PC-3 (cell line): ENCODE data around the gene CGRRF1.

Experiments
- EZH2 ChIP-seq: fragments of 300-600 bp; sonication (generic); IDR thresholded peaks from one replicate; pipeline ENCODE4 v1.6.1; 2017; ENCODE audit warnings: antibody characterized with exemption, mild to moderate bottlenecking, low read length; ENCODE audit not compliant: unreplicated experiment
- TF ChIP-seq, protein P1 (sequence below): fragments of 300-600 bp; sonication (generic); conservative IDR thresholded peaks from 2 replicates; pipeline ENCODE4 v1.5.1; 2017; ENCODE audit warnings: antibody characterized with exemption, low read depth, mild to moderate bottlenecking, low read length

DNA sequence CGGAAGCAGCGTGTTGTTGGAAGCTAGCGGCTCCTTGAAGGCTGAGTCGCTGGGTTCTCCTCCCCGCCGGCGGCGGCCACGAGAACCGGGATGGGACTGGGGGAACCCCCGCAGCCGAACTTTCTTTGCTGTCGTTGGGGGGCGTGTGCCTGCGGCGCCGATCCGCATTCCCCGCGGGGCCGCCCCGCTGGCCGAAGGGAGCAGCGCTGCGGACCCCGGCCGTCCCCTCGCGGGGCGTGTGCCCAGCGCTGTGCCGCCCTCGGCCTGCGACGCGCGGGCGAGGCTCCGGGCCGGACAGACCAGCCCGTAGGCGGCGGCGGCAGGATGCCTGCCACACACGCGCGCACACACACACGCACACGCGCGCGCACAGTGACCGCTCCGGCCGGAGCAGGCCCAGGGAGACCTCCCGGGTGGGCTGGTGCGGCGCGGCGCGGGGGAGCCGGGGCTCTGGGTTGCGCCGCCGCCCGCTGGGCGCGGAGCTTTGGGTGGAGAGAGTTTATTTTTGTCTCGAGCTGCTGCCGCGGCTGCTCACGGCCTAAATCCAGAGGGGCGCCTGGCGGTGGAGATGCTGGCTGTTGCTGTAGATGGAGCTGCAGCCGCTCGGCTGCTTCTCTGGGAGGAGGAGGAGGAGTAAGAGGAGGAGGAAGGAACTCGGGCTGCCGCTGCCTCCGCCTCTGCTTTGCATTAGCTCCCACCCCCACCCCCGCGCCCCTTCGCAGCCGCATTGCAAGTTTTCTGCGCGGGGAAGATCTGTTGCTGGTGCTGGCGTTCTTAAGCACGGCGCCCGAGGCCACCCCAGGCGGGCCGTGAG, 56.9 kb downstream of the CGRRF1 start, which contains the start of gene SAMD4A:
- TF ChIP-seq EZH2 = no peak
- TF ChIP-seq, protein P1, sequence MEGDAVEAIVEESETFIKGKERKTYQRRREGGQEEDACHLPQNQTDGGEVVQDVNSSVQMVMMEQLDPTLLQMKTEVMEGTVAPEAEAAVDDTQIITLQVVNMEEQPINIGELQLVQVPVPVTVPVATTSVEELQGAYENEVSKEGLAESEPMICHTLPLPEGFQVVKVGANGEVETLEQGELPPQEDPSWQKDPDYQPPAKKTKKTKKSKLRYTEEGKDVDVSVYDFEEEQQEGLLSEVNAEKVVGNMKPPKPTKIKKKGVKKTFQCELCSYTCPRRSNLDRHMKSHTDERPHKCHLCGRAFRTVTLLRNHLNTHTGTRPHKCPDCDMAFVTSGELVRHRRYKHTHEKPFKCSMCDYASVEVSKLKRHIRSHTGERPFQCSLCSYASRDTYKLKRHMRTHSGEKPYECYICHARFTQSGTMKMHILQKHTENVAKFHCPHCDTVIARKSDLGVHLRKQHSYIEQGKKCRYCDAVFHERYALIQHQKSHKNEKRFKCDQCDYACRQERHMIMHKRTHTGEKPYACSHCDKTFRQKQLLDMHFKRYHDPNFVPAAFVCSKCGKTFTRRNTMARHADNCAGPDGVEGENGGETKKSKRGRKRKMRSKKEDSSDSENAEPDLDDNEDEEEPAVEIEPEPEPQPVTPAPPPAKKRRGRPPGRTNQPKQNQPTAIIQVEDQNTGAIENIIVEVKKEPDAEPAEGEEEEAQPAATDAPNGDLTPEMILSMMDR = peak; percentile 53; the same call in 1 of the 2 replicates
